ENCODE measurements around the gene PIP5K1B. TPM values are rescaled to one million over a fixed set of nuclear protein-coding genes. Genes with fewer than 3 reads are reported as not detected.

Gene PIP5K1B
- total RNA-seq, 2 experiments from 2014 or later: 3.8 to 10.7 TPM

GRCh38 chr9:68720656-68721313 is 15.7 kb downstream of the PIP5K1B start:
- no peak overlapping the region for H3K27ac ChIP-seq (ENCODE audit: low read depth, low read length, poor library complexity, severe bottlenecking)
- TF ChIP-seq CTCF (conservative IDR thresholded peaks at IDR 0.05; ENCODE audit: low read length) (no peak), EZH2phosphoT487 (IDR thresholded peaks at IDR 0.05; ENCODE audit: borderline replicate concordance, low read depth, low read length) (no peak)
- no TSS peak for BruUV-seq (replicated peaks)
- no peak overlapping the region for H3K4me2 ChIP-seq (ENCODE audit: low read length)
- DNase-seq (ENCODE audit: low spot score): no peak
- ChIA-PET CTCF (ENCODE audit: unreplicated experiment) (no interaction called here), POLR2A (no interaction called here)
- H4K20me1 ChIP-seq (ENCODE audit: insufficient read depth, low read length): no peaks in the 10 kb centered on the region
- intact Hi-C loops (cut with micrococcal nuclease; ENCODE audit: unreplicated experiment): no loop called here
- no peak overlapping the region for H3K4me3 ChIP-seq (ENCODE audit: low read depth, low read length, poor library complexity, severe bottlenecking)
- no peaks in the 10 kb centered on the region for H3K9me2 ChIP-seq (ENCODE audit: insufficient read depth, low read length)
- H3K4me1 ChIP-seq (ENCODE audit: insufficient read depth, low read length, poor library complexity, severe bottlenecking): no peaks in the 10 kb centered on the region
- H3K79me2 ChIP-seq (ENCODE audit: insufficient read depth, low read depth, low read length): no peaks in the 10 kb centered on the region
- H3K36me3 ChIP-seq (ENCODE audit: insufficient read depth, low read length): no peaks in the 10 kb centered on the region
- H2AFZ ChIP-seq (ENCODE audit: low read length): no peak overlapping the region
- peaks cover 7% of the 10 kb centered on the region; the same call in 1 of the 2 replicates for H3K9me3 ChIP-seq (ENCODE audit: low read length)

GRCh38 chr9:68721666-68722330 is 16.8 kb downstream of the PIP5K1B start:
- H3K4me1 ChIP-seq (ENCODE audit: insufficient read depth, low read length, poor library complexity, severe bottlenecking): no peaks in the 10 kb centered on the region
- no peak overlapping the region for H3K27ac ChIP-seq (ENCODE audit: low read depth, low read length, poor library complexity, severe bottlenecking)
- H3K9me2 ChIP-seq (ENCODE audit: insufficient read depth, low read length): no peaks in the 10 kb centered on the region
- H3K4me2 ChIP-seq (ENCODE audit: low read length): no peak overlapping the region
- H3K36me3 ChIP-seq (ENCODE audit: insufficient read depth, low read length): no peaks in the 10 kb centered on the region
- no TSS peak for BruUV-seq (replicated peaks)
- ChIA-PET CTCF (ENCODE audit: unreplicated experiment) (no interaction called here), POLR2A (interaction anchor here (0.6 kb wide), 1 partner anchor 12 kb away, joined by 3 read pairs; no protein-coding TSS in a partner anchor)
- H4K20me1 ChIP-seq (ENCODE audit: insufficient read depth, low read length): no peaks in the 10 kb centered on the region
- H3K9me3 ChIP-seq (ENCODE audit: low read length): peaks cover 7% of the 10 kb centered on the region; the same call in 1 of the 2 replicates
- TF ChIP-seq EZH2phosphoT487 (IDR thresholded peaks at IDR 0.05; ENCODE audit: borderline replicate concordance, low read depth, low read length): no peak
- TF ChIP-seq CTCF (conservative IDR thresholded peaks at IDR 0.05; ENCODE audit: low read length): no peak
- no peaks in the 10 kb centered on the region for H3K79me2 ChIP-seq (ENCODE audit: insufficient read depth, low read depth, low read length)
- no peak for DNase-seq (ENCODE audit: low spot score)
- no peak overlapping the region for H2AFZ ChIP-seq (ENCODE audit: low read length)
- H3K4me3 ChIP-seq (ENCODE audit: low read depth, low read length, poor library complexity, severe bottlenecking): no peak overlapping the region
- intact Hi-C loops (cut with micrococcal nuclease; ENCODE audit: unreplicated experiment): no loop called here

GRCh38 chr9:68725070-68725469 is 20.0 kb downstream of the PIP5K1B start:
- H3K4me2 ChIP-seq (ENCODE audit: low read length): no peak overlapping the region
- no peaks in the 10 kb centered on the region for H3K79me2 ChIP-seq (ENCODE audit: insufficient read depth, low read depth, low read length)
- no peaks in the 10 kb centered on the region for H3K36me3 ChIP-seq (ENCODE audit: insufficient read depth, low read length)
- H3K9me3 ChIP-seq (ENCODE audit: low read length): peaks cover 7% of the 10 kb centered on the region; the same call in 1 of the 2 replicates
- ChIA-PET POLR2A (no interaction called here), CTCF (ENCODE audit: unreplicated experiment) (no interaction called here)
- no peak overlapping the region for H2AFZ ChIP-seq (ENCODE audit: low read length)
- no peaks in the 10 kb centered on the region for H3K4me1 ChIP-seq (ENCODE audit: insufficient read depth, low read length, poor library complexity, severe bottlenecking)
- H3K9me2 ChIP-seq (ENCODE audit: insufficient read depth, low read length): no peaks in the 10 kb centered on the region
- DNase-seq (ENCODE audit: low spot score): no peak
- intact Hi-C loops (cut with micrococcal nuclease; ENCODE audit: unreplicated experiment): no loop called here
- no peak overlapping the region for H3K4me3 ChIP-seq (ENCODE audit: low read depth, low read length, poor library complexity, severe bottlenecking)
- no peaks in the 10 kb centered on the region for H4K20me1 ChIP-seq (ENCODE audit: insufficient read depth, low read length)
- no peak overlapping the region for H3K27ac ChIP-seq (ENCODE audit: low read depth, low read length, poor library complexity, severe bottlenecking)
- no TSS peak for BruUV-seq (replicated peaks)
- TF ChIP-seq EZH2phosphoT487 (IDR thresholded peaks at IDR 0.05; ENCODE audit: borderline replicate concordance, low read depth, low read length) (no peak), CTCF (conservative IDR thresholded peaks at IDR 0.05; ENCODE audit: low read length) (no peak)

Measured in OCI-LY7 (cell line).